IPS-18c (cell line): ENCODE measurements around the gene COMMD8.

ENCODE experiments used
- H3K4me3 ChIP-seq: 2 replicates; pipeline ENCODE4 v1.7.0; 2013; ENCODE audit warnings: low read depth, mild to moderate bottlenecking, low read length, moderate library complexity; ENCODE audit not compliant: insufficient read depth
- H3K9me3 ChIP-seq: one replicate; pipeline ENCODE4 v1.6.1; 2013; ENCODE audit warnings: mild to moderate bottlenecking, low read length, moderate library complexity; ENCODE audit not compliant: control insufficient read depth, insufficient read depth

The COMMD8 gene

DNA sequence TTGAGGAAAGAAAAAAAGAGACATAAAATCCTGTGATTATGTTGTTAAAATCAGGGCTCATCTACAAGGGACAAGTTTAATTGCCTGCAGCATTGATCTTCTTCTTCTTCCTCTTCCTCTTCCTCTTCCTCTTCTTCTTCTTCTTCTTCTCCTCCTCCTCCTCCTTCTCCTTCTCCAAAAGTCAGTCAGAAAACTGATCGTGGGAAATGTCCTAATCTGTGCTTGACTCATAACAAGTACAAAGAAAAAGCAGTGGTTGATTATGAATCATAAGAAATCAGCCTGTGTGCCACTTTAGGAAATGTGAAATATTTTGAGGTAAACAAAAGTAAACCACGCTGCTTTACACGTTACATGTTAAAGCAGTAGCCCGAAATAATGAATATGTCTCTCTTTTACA lies 18.8 kb upstream of the COMMD8 start:
- H3K9me3 ChIP-seq: peaks cover 2% of the 10 kb centered on the region
- no peak overlapping the region for H3K4me3 ChIP-seq

DNA sequence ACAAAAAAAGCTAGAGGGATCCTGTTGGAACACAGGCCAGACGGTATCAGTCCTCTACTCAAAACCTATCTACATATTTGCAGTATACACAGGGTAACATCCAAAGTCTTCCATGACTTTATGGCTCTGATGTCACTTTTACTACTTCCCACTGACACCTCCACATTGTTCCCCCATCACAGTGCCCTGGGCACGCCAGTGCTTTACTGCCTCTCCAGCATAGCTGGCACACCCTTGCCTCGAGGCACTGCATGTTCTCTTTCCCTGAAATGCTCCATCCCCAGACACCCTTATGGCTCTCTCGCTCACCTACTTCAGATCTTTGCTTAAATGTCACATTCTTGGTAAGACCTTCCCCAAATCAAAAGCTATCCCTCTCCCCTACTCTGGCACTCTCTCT lies 15.3 kb upstream of the COMMD8 start:
- Histone ChIP-seq H3K4me3 (no peak overlapping the region), H3K9me3 (no peaks in the 10 kb centered on the region)

GRCh38 chr4:47475411-47475810 lies 11.9 kb upstream of the COMMD8 start:
- no peaks in the 10 kb centered on the region for H3K9me3 ChIP-seq
- no peak overlapping the region for H3K4me3 ChIP-seq

GRCh38 chr4:47474799-47475198 lies 11.3 kb upstream of the COMMD8 start:
- H3K9me3 ChIP-seq: no peaks in the 10 kb centered on the region
- no peak overlapping the region for H3K4me3 ChIP-seq

- no peaks in the 10 kb centered on the region for H3K9me3 ChIP-seq
- H3K4me3 ChIP-seq: no peak overlapping the region
Measured at GRCh38 chr4:47473141-47473750, 9.7 kb upstream of the COMMD8 start.

DNA sequence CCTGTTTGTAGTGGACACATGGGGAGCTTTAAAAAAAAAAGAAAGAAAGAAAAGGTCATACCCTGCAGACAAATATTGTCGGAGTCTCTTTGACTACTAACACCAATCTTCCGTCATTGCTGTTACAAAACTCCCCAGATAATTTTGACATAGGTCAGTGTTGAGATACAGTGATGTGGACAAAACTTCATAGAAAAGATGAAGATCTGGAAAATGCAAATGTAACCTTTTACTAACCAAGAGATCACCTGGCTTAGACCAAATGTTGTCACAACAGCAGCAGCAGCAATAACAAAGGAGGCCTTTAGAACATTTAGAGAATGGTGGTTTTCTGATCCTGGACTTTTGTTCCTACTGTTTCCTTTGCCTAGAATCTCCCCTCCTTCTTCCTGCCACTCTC lies 8.1 kb upstream of the COMMD8 start:
- no peaks in the 10 kb centered on the region for H3K9me3 ChIP-seq
- H3K4me3 ChIP-seq: no peak overlapping the region

- no peak overlapping the region for H3K4me3 ChIP-seq
Measured at GRCh38 chr4:47471064-47471463, 7.6 kb upstream of the COMMD8 start.

GRCh38 chr4:47469951-47470350 lies 6.4 kb upstream of the COMMD8 start:
- no peaks in the 10 kb centered on the region for H3K9me3 ChIP-seq

More at GRCh38 chr4:47471064-47471463, 7.6 kb upstream of the COMMD8 start:
- no peaks in the 10 kb centered on the region for H3K9me3 ChIP-seq

DNA sequence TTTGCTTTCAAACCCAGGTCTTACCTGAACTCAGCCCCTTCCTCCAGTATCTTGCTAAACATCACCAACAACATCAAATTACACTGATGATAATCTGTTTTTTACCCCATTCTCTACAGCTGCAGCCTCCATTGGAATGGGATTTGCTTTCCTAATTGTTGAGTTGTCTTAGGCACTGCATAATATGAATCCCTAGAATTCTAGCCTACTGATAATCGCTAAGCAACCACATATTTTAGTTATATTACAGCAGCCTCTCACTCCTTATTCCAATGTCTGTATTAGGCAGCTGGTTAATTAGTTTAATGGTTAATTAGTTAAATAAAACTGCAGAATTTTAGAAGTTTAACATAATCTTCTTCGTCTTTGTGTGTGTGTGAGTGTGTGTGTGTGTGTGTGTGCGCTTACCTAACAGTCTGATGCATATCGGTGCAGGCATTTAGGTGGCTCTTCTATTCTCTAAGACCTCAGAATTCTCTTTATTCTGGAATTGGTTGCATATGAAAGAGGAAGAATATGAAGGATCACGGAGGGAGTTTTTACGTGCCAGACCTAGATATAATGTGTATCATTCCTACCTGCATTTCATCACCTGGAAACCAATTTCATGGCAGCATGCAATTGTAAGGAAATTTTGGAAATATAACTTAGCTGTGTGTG lies 5.3 kb upstream of the COMMD8 start:
- no peaks in the 10 kb centered on the region for H3K9me3 ChIP-seq
- H3K4me3 ChIP-seq: no peak overlapping the region

More at GRCh38 chr4:47469951-47470350, 6.4 kb upstream of the COMMD8 start:
- no peak overlapping the region for H3K4me3 ChIP-seq

- Histone ChIP-seq H3K4me3 (no peak overlapping the region), H3K9me3 (no peaks in the 10 kb centered on the region)
Measured at GRCh38 chr4:47466056-47466785, 2.7 kb upstream of the COMMD8 start.

GRCh38 chr4:47465004-47465403 lies 1.5 kb upstream of the COMMD8 start:
- no peaks in the 10 kb centered on the region for H3K9me3 ChIP-seq
- no peak overlapping the region for H3K4me3 ChIP-seq

GRCh38 chr4:47462799-47463234 lies 685 bp downstream of the COMMD8 start:
- Histone ChIP-seq H3K9me3 (no peaks in the 10 kb centered on the region), H3K4me3 (peak overlapping the region; percentile 67)

- no peaks in the 10 kb centered on the region for H3K9me3 ChIP-seq
- H3K4me3 ChIP-seq: no peak overlapping the region
Measured at GRCh38 chr4:47451657-47452056, 11.8 kb downstream of the COMMD8 start.

DNA sequence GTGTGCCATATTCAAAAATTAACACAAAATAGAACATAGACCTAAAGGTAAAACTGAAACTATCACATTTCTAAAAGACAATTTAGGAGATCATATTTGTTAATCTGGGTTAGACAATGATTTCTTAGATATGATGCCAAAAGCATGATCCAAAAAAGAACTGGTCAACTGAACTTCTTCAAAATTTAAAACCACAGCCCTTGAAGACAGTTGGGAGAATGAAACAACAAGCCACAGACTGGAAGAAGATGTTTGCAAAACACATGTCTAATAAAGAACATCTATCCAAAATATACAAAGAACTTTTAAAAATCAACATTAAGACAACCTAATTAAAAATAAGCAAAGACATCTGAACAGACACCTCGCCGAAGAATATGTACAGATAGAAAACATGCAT lies 19.5 kb downstream of the COMMD8 start:
- Histone ChIP-seq H3K9me3 (no peaks in the 10 kb centered on the region), H3K4me3 (no peak overlapping the region)

DNA sequence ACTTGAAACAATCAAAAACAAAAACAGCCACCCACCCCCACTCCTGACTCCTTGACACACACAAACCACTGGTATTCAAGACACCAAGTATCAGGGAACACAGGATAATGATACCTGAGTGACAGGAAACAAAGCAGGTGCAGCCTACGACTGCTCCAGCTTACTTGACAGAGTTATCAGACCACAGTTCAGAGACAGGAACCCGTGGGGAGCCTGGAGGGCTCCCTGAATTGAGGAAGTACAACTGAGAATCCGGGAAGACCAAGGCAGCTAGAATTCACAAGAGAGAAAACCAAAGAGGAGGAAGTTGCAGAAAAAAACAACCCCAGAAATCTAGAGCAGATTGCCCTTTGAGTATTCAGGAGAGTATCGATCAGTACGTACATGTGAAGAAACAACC lies 20.5 kb downstream of the COMMD8 start:
- no peak overlapping the region for H3K4me3 ChIP-seq
- H3K9me3 ChIP-seq: no peaks in the 10 kb centered on the region

DNA sequence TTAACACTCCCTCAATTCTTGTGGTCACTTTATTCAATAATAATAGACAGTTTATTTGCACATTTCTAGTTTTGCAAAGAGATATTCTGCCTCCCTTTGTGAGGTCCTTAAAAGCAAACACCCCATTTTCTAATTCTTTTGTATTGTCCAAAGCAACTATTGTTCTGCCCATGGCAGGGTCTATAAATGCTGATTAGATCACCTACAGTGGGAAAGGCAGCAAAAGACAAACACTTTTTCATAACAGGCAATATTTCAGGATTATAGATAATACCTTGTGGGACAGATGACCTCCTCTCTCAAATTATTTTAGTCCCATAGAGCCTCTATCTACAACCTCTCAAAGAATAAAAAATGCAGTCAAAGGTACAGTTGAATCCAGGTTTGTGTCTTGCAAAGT lies 28.6 kb downstream of the COMMD8 start:
- H3K9me3 ChIP-seq: no peaks in the 10 kb centered on the region
- no peak overlapping the region for H3K4me3 ChIP-seq

DNA sequence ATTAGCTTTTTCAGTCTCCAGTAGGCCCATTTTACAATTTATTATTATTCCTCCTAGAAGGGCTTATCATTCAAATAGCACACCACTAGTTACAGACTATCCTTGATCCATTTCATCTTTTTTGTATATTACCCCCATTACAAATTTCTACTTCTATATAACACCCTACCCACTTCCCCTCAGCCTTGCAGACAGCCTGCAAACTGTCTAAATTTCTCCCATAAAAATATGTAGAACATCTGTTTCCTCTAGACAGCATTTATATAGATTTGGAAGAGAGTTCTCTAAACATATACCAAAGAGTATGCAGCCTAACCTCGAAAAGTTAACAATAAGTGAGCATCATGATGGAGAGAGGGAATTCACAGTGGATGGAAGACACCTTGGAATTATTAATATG lies 30.8 kb downstream of the COMMD8 start:
- Histone ChIP-seq H3K4me3 (no peak overlapping the region), H3K9me3 (no peaks in the 10 kb centered on the region)

GRCh38 chr4:47427935-47428334 lies 35.6 kb downstream of the COMMD8 start:
- no peak overlapping the region for H3K4me3 ChIP-seq

More at GRCh38 chr4:47427935-47428334, 35.6 kb downstream of the COMMD8 start:
- no peaks in the 10 kb centered on the region for H3K9me3 ChIP-seq
